Karpas-422 (cell line): ENCODE measurements around the gene RPH3AL. TPM values are rescaled to one million over a fixed set of nuclear protein-coding genes. Genes with fewer than 3 reads are reported as not detected.

ENCODE experiments used
- DNase-seq: peaks from one replicate; pipeline ENCODE4 v3.0.0-alpha.2; 2015
- H2AFZ ChIP-seq: fragments of 200-600 bp; sonication (generic); 2 replicates; pipeline ENCODE4 v1.6.1; 2014; ENCODE audit warnings: antibody characterized with exemption, low read length, mixed read lengths
- H3K27ac ChIP-seq: fragments of 200-600 bp; sonication (generic); 2 replicates; pipeline ENCODE4 v1.5.1; 2014; ENCODE audit warnings: mild to moderate bottlenecking, low read length, moderate library complexity
- H3K27me3 ChIP-seq: fragments of 200-600 bp; sonication (generic); 2 replicates; pipeline ENCODE4 v1.6.1; 2014; ENCODE audit warnings: low read length, mixed read lengths
- H3K36me3 ChIP-seq: fragments of 200-600 bp; sonication (generic); 2 replicates; pipeline ENCODE4 v1.6.1; 2014; ENCODE audit warnings: low read length, mixed read lengths; ENCODE audit not compliant: insufficient read depth
- H3K4me1 ChIP-seq: fragments of 200-600 bp; sonication (generic); 2 replicates; pipeline ENCODE4 v1.6.1; 2014; ENCODE audit warnings: mild to moderate bottlenecking, low read length, mixed read lengths
- H3K4me2 ChIP-seq: fragments of 200-600 bp; sonication (generic); 2 replicates; pipeline ENCODE4 v1.6.1; 2014; ENCODE audit warnings: low read length, low read depth, mild to moderate bottlenecking; ENCODE audit not compliant: poor library complexity, severe bottlenecking
- H3K4me3 ChIP-seq: fragments of 200-600 bp; sonication (generic); 2 replicates; pipeline ENCODE4 v1.5.1; 2014; ENCODE audit warnings: mild to moderate bottlenecking, antibody characterized with exemption, low read length, mixed read lengths
- H3K79me2 ChIP-seq: fragments of 200-600 bp; sonication (generic); 2 replicates; pipeline ENCODE4 v1.6.1; 2014; ENCODE audit warnings: mild to moderate bottlenecking, low read length, mixed read lengths
- H3K9ac ChIP-seq: fragments of 200-600 bp; sonication (generic); 2 replicates; pipeline ENCODE4 v1.6.0; 2014; ENCODE audit warnings: low read length
- H3K9me2 ChIP-seq: fragments of 200-600 bp; sonication (generic), shearing (Covaris generic); replicated peaks from 2 replicates; pipeline ENCODE4 v1.6.0; 2014; ENCODE audit warnings: mild to moderate bottlenecking, low read length, moderate library complexity; ENCODE audit not compliant: insufficient read depth
- H3K9me3 ChIP-seq: fragments of 300-700, 200-600 bp; sonication (generic); 2 replicates; pipeline ENCODE4 v1.6.1; 2014; ENCODE audit warnings: low read length, mixed read lengths
- H4K20me1 ChIP-seq: fragments of 200-600 bp; sonication (generic); 2 replicates; pipeline ENCODE4 v1.6.1; 2014; ENCODE audit warnings: mild to moderate bottlenecking, antibody characterized with exemption, low read length, low read depth; ENCODE audit not compliant: insufficient read depth
- total RNA-seq: library from RNA; depleted of rRNA; stranded (reverse); fragments of >200 nt; shearing (Covaris generic); gene quantifications from 2 replicates; pipeline ENCODE4 v1.2.3, GENCODE V29; 2014; ENCODE audit warnings: low replicate concordance

RPH3AL gene
- total RNA-seq, 1 experiment from 2014 or later, result not detected

DNA sequence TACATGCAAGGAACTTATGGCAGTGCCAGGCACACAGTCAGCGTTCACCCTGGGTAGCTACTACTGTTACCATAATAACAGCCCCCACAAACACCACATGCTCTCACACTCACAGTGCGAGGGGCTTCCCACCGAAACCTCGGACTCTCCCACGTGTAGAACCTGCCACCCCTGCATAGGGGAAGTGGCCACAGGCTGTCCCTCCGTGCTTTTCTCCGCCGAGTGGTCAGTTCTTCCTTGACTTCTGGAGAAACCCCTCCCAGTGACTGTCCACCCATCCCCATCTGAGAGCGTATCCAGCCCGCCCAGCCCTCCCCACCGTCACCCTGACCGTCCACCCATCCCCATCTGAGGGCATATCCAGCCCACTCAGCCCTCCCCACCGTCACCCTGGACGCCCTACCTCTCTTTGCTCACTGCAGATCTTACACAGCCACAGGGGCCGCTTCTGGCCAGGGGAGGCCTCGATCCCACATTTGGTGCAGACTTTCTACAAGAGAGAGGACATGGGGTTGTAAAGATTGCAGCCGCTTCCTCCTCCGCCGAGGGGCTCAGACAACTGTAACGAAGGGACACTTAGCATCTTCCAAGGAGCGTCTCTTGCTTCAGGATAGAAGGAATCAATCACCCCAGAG, 71.1 kb downstream of the RPH3AL start:
- Histone ChIP-seq H4K20me1 (no peaks in the 10 kb centered on the region), H3K27ac (no peak overlapping the region), H3K4me1 (peaks cover 4% of the 10 kb centered on the region), H3K9ac (no peak overlapping the region), H3K27me3 (no peaks in the 10 kb centered on the region), H3K9me2 (no peaks in the 10 kb centered on the region), H3K4me2 (no peak overlapping the region), H3K4me3 (no peak overlapping the region), H2AFZ (no peak overlapping the region), H3K9me3 (no peaks in the 10 kb centered on the region), H3K36me3 (no peaks in the 10 kb centered on the region), H3K79me2 (no peaks in the 10 kb centered on the region)
- DNase-seq, result no peak

DNA sequence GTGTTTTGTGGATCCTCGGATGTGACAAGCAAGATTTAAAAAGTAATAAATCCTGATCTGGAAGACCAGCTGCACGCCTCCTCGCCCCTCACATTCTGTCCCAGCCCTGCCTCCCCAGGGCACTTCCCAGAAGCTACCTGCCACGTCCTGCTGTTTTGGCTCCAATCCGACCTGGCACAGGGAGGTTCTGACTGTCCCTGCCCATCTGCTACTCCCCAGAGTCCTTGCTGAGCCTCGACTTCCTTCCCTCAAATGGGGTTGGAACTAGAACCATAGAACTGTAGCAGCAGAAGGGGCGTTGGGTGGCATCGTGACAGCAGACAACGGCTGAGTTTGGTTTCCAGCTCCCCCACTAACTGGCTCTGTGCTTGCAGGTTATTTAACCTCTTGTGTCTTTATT, 71.7 kb downstream of the RPH3AL start:
- DNase-seq, result no peak
- H3K27ac ChIP-seq, result no peak overlapping the region
- H2AFZ ChIP-seq, result no peak overlapping the region
- no peak overlapping the region for H3K4me2 ChIP-seq
- H4K20me1 ChIP-seq, result no peaks in the 10 kb centered on the region
- H3K79me2 ChIP-seq, result no peaks in the 10 kb centered on the region
- no peak overlapping the region for H3K9ac ChIP-seq
- no peaks in the 10 kb centered on the region for H3K27me3 ChIP-seq
- peaks cover 4% of the 10 kb centered on the region for H3K4me1 ChIP-seq
- H3K36me3 ChIP-seq, result no peaks in the 10 kb centered on the region
- H3K9me2 ChIP-seq, result no peaks in the 10 kb centered on the region
- no peaks in the 10 kb centered on the region for H3K9me3 ChIP-seq
- no peak overlapping the region for H3K4me3 ChIP-seq

DNA sequence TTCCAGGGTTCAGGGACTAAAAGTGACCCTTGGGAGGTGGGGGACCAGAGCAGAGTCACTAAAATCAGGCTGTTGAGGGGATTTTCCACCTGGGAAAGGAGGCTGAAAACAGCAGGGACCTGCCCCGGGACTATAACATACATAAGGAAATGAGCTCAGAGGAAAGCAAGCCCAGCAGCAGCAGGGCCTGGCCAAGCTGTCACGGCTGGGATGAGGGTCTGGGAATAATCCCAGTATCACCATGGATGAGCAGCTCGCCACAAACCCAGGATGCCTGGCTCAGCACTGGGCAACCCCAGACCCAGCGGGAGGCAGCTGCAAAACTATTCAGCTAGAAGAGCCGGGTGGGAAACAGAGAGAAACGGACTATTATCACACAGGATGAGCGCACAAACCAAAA, 72.4 kb downstream of the RPH3AL start:
- Histone ChIP-seq H3K9me3 (no peaks in the 10 kb centered on the region), H3K4me2 (no peak overlapping the region)

DNA sequence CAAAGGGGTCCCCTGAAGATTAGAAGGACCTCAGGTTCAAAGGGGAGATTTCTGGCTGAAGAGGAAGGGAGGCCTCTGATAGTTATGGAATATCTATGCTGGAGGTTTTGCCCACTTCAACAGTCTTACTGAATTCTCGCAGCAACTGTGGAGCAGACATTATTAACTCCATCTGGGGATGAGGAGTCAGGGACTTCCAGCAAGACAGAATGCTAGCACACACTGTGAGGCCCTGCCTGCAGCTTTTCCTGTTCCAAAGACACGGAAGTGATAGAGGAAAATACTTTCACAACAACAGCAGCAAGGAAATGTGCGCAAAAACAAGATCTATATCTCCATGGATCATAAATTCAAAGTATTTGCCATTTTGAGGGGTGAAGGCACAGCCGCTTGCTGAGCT, 72.8 kb downstream of the RPH3AL start:
- Histone ChIP-seq H3K9me2 (no peaks in the 10 kb centered on the region), H3K27ac (no peak overlapping the region), H3K4me2 (no peak overlapping the region), H3K36me3 (no peaks in the 10 kb centered on the region), H3K9me3 (no peaks in the 10 kb centered on the region), H3K79me2 (no peaks in the 10 kb centered on the region), H3K27me3 (no peaks in the 10 kb centered on the region), H4K20me1 (no peaks in the 10 kb centered on the region), H3K4me3 (no peak overlapping the region), H3K4me1 (peaks cover 4% of the 10 kb centered on the region), H3K9ac (no peak overlapping the region), H2AFZ (no peak overlapping the region)
- DNase-seq, result no peak

More for the DNA sequence above, 72.4 kb downstream of the RPH3AL start:
- no peak for DNase-seq
- Histone ChIP-seq H2AFZ (no peak overlapping the region), H3K27me3 (no peaks in the 10 kb centered on the region), H3K9ac (no peak overlapping the region), H3K27ac (no peak overlapping the region), H3K36me3 (no peaks in the 10 kb centered on the region), H3K4me3 (no peak overlapping the region), H3K4me1 (peaks cover 4% of the 10 kb centered on the region), H3K9me2 (no peaks in the 10 kb centered on the region), H3K79me2 (no peaks in the 10 kb centered on the region), H4K20me1 (no peaks in the 10 kb centered on the region)

DNA sequence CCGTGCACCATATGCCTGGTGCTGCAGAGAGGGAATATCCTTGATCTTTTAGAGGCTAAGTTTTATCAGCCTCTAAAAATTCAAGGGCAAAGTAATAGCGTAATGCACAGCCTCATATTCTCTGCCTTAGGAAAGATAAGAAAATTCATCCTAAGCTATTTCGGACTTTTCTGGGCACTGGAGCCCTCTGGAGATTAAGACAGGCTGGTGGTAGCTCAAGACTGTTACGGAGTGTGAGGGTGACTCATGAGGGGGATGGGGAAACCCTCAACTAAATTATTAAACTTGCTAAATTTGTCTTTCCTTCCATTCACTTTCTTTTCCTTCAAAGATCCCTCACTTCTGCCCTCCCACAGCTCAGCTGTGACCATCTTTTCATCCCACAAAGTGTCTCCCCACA, 73.3 kb downstream of the RPH3AL start:
- H3K9me2 ChIP-seq, result no peaks in the 10 kb centered on the region
- no peak for DNase-seq
- no peak overlapping the region for H3K4me3 ChIP-seq
- H3K36me3 ChIP-seq, result no peaks in the 10 kb centered on the region
- no peaks in the 10 kb centered on the region for H3K79me2 ChIP-seq
- H3K27ac ChIP-seq, result no peak overlapping the region
- no peak overlapping the region for H2AFZ ChIP-seq
- H3K27me3 ChIP-seq, result no peaks in the 10 kb centered on the region
- no peaks in the 10 kb centered on the region for H4K20me1 ChIP-seq
- H3K4me1 ChIP-seq, result peaks cover 1% of the 10 kb centered on the region
- no peak overlapping the region for H3K4me2 ChIP-seq
- no peaks in the 10 kb centered on the region for H3K9me3 ChIP-seq
- no peak overlapping the region for H3K9ac ChIP-seq

DNA sequence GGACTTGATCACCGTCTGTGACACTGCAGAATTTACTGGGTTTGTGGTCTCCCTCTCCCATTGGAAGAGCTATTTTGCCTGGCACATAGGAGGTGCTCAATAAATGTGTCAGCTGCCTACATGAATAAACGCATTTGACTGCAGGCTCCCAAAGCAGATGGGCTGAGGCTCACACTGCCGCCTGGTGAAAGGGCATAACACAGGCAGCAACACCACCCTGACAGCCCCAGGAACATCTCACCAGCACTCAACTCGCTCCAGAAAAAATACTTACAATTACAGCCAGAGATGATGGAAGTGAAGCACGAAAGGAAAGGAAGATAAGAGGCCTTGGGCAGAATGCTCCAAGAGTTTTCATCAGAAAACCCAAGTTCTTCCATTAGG, 73.9 kb downstream of the RPH3AL start:
- H3K36me3 ChIP-seq, result no peaks in the 10 kb centered on the region
- no peaks in the 10 kb centered on the region for H3K9me3 ChIP-seq
- no peak overlapping the region for H3K4me3 ChIP-seq
- H3K4me2 ChIP-seq, result no peak overlapping the region
- no peak overlapping the region for H2AFZ ChIP-seq
- H3K9me2 ChIP-seq, result no peaks in the 10 kb centered on the region
- H3K4me1 ChIP-seq, result no peaks in the 10 kb centered on the region
- no peak overlapping the region for H3K27ac ChIP-seq
- DNase-seq, result no peak
- H3K9ac ChIP-seq, result no peak overlapping the region
- no peaks in the 10 kb centered on the region for H3K27me3 ChIP-seq
- H3K79me2 ChIP-seq, result no peaks in the 10 kb centered on the region
- H4K20me1 ChIP-seq, result no peaks in the 10 kb centered on the region

DNA sequence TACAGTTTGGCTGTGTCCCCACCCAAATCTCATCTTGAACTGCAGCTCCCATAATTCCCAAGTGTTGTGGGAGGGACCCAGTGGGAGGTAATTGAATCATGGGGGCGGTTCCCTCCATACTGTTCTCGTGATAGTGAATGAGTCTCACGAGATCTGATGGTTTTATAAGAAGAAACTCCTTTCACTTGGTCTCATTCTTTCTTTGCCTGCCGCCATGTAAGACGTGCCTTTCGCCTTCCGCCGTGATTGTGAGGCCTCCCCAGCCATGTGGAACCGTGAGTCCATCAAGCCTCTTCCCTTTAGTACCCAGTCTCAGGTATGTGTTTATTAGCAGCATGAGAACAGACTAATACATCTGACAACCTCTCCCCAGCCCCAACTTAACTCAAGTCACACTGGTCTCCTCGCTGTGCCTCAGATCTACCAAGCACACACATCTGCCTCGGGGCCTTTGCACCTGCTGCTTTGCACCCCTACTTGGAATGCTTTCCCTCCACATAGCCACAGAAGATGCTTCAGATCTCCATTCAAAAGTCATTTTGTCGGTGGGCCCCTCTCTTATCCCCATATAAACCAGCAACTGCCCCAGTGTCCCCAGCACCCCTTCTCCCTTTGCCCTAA, 74.4 kb downstream of the RPH3AL start:
- Histone ChIP-seq H3K79me2 (no peaks in the 10 kb centered on the region), H3K36me3 (no peaks in the 10 kb centered on the region), H3K4me2 (no peak overlapping the region), H3K9me2 (no peaks in the 10 kb centered on the region), H3K9me3 (no peaks in the 10 kb centered on the region), H4K20me1 (no peaks in the 10 kb centered on the region), H2AFZ (no peak overlapping the region), H3K27ac (no peak overlapping the region), H3K27me3 (no peaks in the 10 kb centered on the region), H3K4me3 (no peak overlapping the region), H3K9ac (no peak overlapping the region), H3K4me1 (no peaks in the 10 kb centered on the region)
- no peak for DNase-seq

DNA sequence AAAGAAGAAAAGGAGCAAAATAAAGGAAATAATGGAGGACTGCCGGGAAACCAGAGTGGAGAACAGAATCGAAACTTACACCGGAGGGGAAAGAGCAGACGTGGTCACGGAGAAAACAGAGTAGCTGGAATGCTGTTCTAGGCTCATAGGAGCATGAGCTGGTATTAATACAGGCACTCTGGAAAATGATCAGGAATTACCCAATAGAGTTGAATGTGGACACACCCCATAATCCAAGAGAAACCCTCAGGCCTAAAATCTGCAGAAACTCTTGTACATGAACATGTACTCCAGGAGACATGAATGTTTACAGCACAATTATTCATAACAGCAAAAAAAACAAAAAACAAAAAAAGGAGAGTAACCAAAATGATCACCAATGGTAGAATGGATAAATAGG, 77.7 kb downstream of the RPH3AL start:
- Histone ChIP-seq H4K20me1 (no peaks in the 10 kb centered on the region), H3K9me3 (no peaks in the 10 kb centered on the region), H3K4me2 (no peak overlapping the region), H3K36me3 (no peaks in the 10 kb centered on the region), H3K9ac (no peak overlapping the region), H3K27me3 (no peaks in the 10 kb centered on the region), H3K4me1 (no peaks in the 10 kb centered on the region), H2AFZ (no peak overlapping the region), H3K4me3 (no peak overlapping the region), H3K79me2 (no peaks in the 10 kb centered on the region), H3K27ac (no peak overlapping the region), H3K9me2 (no peaks in the 10 kb centered on the region)
- no peak for DNase-seq
